GM21526 (cell line): ENCODE data around the gene CDC42SE2.
"Not testable (repeated sequence)": the region's sequence is repeated elsewhere in the genome, so short reads cannot be mapped to it uniquely, and the experiment has no call there.

Experiments
- ATAC-seq: cut with Tn5 transposase; IDR thresholded peaks from one replicate; pipeline ENCODE4 v1.9.1; 2021; ENCODE audit warnings: moderate library complexity; ENCODE audit not compliant: unreplicated experiment, low FRiP score

The CDC42SE2 gene

DNA sequence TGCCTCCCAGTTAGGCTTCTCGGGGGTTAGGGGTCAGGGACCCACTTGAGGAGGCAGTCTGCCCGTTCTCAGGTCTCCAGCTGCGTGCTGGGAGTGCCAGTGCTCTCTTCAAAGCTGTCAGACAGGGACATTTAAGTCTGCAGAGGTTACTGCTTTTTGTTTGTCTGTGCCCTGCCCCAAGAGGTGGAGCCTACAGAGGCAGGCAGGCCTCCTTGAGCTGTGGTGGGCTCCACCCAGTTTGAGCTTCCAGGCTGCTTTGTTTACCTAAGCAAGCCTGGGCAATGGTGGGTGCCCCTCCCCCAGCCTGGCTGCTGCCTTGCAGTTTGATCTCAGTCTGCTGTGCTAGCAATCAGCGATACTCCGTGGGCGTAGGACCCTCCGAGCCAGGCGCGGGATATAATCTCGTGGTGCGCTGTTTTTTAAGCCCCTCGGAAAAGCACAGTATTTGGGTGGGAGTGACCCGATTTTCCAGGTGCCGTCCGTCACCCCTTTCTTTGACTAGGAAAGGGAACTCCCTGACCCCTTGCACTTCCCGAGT, 48.5 kb downstream of the CDC42SE2 start:
- not testable (repeated sequence) for ATAC-seq

DNA sequence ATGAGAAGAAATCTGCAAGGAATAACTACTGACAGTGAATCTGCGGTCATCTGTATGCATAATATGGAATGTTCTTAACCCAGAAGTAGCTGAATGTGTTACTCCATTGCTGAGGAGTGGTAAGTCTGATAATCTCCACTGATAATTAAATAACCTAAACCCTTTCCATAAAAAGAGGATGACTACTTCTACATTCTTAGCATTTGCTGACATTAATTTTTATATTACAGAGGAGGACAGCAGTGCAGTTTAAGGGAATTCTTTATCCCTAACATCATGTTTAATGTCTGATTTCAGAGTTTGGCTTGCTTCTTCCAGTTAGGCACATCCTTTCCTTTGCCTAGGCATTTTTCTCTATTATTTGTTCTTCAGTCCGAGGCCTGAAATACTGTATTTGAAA, 52.2 kb downstream of the CDC42SE2 start:
- ATAC-seq, result no peak

DNA sequence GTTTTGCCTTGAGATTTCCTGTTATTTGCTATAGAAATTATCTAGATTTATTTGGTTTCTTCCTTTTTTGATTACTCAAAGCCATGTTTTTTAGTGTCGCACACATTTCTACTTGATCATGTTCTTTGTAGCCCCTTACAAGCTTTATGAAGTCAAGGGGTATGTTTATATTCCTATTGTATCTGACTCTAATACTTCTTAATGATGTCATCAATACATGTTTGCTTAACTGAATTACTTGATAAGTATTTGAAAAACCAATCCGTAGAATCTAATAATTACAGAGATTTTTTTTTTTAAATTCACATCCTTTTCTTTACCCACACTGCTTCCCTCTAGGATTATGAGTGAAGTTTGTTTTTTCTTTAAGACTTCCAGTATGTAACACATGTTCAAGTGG, 53.0 kb downstream of the CDC42SE2 start:
- no peak for ATAC-seq

DNA sequence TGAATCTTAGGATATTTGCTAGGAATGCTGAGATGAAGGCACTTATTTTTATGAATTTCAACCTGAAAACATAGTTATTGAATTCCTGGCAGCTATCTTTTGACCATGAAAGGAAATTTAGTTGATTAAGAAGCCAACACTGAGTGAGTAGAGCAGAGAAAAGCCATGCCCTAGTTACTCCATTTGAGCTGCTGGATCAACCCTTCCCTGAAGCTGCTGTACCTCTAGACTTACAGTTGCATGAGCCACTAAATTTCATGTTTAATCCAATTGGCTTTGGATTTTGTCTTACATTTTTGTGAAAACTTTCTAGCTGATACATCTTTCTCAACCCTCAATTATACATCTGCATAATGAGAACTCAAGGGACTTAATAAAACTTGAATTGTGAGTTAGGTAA, 54.6 kb downstream of the CDC42SE2 start:
- no peak for ATAC-seq

DNA sequence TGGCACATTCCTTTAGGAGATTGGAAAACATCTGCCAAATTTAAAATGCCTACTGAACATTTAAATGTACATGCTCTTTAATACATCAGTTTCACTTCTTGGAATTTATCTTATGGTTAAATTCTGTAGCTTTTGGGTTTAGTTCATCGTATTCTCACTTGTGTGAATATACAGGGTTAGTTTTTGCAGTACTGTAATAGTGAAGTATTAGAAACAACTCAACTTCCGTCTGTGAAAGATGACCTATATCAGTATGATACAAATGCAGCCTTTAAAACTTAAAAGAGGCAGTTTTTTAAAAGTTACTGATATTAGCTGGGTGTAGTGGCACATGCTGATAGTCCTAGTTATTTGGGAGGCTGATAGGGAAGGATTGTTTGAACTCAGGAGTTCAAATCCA, 57.2 kb downstream of the CDC42SE2 start:
- no peak for ATAC-seq

DNA sequence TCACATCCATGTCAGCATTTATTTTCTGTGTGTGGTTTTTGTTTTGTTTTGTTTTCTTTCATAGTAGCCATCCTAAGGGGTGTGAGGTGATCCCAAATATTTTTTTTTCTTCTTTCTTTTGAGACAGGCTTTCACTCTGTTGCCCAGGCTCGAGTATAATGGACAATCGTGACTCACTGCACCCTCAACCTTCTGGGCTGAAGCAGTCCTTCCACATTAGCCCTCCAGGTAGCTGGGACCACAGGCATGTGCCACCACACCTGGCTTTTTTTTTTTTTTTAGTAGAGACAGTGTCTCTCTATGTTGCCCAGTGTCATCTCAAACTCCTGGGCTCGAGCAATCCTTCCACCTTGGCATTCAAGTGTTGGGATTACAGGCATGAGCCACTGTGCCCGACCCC, 59.1 kb downstream of the CDC42SE2 start:
- no peak for ATAC-seq

DNA sequence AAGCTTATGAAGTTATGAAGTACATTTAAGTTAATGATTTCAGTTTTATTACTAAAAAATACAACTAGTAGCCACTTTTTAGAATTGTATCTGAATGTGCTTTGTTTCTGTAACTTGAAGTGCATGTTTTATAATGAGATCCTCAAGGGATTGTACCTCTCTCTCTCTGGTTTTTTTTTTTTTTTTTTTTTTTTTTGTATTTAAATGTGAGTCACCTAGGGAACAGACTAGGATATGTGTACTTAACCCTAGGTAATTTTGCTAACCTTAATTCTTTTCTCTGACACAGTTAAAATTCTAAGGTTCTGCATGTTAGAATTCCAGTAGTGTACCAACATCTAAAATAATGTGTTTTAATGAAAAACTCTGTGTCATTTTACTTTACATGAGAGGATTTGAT, 59.5 kb downstream of the CDC42SE2 start:
- no peak for ATAC-seq

DNA sequence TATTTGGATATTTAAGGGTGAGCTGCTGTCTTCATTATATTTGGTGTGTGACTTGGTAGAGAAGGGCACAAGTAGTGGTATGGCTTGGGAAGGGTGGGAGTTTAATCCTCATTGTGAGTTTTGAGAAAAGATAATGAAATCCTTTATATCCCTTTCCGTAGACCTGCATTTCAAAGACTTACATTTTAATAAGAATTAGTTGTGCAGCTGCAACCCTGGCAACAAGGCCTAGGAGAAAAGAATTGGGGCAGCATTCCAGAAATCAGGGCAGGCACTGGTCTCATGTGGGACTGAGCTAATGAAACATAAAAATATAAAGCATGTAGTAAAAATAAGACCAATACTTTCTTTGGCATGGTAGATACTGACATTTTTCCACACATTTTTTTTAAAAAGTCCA, 60.5 kb downstream of the CDC42SE2 start:
- ATAC-seq, result no peak

DNA sequence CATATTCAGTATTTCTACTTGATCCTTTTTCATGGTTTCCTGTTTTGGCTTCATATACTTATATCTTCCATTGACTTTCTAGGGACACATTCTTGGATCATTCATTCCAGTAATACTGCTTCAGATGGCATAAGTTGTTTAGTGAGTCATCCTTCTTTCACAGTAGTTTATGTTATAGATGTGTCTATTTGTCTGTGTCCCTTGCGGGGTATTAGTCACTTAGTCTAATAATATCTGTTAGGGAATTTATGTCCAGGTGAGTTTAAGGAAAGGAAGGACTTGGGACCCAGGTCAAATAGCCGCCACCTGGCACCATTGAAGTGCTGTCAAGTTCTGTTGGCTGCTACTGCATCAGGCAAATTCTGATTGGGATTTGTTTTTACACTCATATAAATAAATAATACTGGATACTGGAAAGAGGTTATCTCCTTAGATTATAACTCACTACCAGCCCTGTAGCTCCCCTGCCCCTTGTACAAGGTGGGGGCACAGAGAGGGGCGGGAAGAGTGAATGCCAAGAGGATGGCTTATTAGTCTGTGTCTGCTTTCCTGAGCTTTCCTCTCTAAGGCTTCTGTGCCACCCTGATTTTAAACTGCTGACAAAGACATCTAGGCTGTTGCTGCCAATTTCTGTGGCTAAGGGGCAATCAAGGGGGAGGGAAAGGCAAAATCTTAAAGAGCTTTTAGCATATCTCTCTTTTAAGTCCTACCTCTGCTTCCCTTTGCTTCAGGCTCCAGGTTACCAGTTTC, 64.9 kb downstream of the CDC42SE2 start:
- ATAC-seq, result no peak

DNA sequence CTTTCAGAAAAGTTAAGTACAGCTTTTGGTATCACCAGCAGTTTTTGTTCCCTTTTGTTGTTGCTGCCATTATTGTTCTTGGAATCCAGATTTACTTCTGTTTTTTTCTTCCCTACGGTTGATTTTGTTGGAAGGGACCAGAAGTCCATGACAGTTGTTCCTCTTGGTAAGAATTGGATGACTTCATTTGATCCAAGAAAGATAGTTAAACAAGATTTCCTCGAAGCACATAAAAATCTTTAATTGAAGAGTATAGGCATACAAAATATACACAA, 65.4 kb downstream of the CDC42SE2 start:
- ATAC-seq, result no peak

DNA sequence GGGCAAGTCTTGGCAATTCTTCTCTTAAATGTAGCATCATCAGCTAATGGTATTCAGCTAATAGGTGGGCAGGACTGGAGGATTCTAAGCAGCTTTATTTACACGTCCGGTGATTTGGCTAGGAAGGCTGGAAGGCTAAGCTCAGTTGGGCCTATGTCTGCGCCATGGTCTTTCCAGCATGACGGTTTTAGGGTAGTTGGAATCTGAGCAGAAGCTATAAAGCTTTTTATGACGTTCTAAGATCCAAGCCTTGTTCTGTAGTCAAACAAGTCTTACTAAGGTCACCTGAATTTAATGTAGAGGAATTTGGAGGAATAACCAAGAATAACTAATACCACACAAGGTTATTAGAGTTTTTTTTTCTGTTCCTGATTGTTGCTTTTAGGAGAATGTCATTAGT, 66.2 kb downstream of the CDC42SE2 start:
- ATAC-seq, result no peak

DNA sequence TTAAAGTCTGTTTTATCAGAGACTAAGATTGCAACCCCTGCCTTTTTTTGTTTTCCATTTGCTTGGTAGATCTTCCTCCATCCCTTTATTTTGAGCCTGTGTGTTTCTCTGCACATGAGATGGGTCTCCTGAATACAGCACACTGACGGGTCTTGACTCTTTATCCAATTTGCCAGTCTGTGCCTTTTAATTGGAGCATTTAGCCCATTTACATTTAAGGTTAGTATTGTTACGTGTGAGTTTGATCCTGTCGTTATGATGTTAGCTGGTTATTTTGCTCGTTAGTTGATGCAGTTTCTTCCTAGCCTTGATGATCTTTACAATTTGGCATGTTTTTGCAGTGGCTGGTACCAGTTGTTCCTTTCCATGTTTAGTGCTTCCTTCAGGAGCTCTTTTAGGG, 71.9 kb downstream of the CDC42SE2 start:
- not testable (repeated sequence) for ATAC-seq

DNA sequence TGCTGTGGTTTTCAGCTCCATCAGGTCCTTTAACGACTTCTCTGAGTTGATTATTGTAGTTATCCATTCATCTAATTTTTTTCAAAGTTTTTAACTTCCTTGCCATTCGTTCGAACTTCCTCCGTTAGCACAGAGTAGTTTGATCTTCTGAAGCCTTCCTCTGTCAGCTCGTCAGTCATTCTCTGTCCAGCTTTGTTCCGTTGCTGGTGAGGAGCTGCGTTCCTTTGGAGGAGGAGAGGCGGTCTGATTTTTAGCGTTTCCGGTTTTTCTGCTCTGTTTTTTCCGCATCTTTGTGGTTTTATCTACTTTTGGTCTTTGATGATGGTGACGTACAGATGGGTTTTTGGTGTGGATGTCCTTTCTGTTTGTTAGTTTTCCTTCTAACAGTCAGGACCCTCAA, 72.9 kb downstream of the CDC42SE2 start:
- ATAC-seq, result not testable (repeated sequence)

DNA sequence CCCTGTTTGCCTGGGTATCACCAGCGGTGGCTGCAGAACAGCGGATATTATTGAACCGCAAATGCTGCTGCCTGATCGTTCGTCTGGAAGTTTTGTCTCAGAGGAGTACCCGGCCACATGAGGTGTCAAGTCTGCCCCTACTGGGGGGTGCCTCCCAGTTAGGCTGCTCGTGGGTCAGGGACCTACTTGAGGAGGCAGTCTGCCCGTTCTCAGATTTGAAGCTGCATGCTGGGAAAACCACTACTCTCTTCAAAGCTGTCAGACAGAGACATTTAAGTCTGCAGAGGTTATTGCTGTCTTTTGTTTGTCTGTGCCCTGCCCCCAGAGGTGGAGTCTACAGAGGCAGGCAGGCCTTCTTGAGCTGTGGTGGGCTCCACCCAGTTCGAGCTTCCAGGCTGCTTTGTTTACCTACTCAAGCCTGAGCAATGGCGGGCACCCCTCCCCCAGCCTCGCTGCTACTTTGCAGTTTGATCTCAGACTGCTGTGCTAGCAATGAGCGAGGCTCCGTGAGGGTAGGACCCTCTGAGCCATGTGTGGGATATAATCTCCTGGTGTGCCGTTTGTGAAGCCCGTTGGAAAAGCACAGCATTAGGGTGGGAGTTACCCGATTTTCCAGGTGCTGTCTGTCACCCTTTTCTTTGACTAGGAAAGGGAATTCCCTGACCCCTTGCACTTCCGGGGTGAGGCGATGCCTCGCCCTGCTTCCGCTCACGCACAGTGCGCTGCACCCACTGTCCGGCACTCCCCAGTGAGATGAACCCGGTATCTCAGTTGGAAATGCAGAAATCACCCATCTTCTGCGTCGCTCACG, 73.6 kb downstream of the CDC42SE2 start:
- not testable (repeated sequence) for ATAC-seq

DNA sequence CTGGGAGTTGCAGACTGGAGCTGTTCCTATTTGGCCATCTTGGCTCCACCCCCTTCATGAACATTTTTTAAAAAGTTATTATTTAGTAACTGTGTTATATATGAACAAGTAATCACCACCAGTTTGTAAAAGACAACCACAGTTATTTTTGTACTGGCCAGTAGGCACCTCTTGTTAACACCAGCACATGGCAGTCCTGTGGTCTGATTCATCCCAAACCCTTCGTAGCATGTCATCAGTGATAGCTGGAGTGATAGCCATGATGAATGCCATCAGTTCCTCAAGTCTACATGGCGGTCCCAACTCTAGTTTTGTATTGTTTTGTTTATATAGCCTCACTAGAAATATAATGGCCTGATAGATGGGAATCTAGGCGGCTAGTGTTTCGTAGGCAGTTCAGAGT, 74.2 kb downstream of the CDC42SE2 start:
- ATAC-seq, result no peak

DNA sequence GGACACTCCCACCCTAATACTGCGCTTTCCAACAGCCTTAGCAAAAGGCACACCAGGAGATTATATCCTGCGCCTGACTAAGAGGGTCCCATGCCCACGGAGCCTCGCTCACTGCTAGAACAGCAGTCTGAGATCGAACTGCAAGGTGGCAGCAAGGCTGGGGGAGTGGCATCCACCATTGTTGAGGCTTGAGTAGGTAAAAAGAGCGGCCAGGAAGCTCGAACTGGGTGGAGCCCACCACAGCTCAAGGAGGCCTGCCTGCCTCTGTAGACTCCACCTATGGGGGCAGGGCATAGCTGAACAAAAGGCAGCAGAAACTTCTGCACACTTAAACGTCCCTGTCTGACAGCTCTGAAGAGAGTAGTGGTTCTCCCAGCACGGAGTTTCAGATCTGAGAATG, 80.4 kb downstream of the CDC42SE2 start:
- not testable (repeated sequence) for ATAC-seq

DNA sequence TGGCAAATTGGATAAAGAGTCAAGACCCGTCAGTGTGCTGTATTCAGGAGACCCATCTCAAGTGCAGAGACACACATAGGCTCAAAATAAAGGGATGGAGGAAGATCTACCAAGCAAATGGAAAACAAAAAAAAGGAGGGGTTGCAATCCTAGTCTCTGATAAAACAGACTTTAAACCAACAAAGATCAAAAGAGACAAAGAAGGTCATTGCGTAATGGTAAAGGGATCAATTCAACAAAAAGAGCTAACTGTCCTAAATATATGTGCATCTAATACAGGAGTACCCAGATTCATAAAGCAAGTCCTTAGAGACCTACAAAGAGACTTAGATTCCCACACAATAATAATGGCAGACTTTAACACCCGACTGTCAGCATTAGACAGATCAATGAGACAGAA, 82.4 kb downstream of the CDC42SE2 start:
- not testable (repeated sequence) for ATAC-seq

DNA sequence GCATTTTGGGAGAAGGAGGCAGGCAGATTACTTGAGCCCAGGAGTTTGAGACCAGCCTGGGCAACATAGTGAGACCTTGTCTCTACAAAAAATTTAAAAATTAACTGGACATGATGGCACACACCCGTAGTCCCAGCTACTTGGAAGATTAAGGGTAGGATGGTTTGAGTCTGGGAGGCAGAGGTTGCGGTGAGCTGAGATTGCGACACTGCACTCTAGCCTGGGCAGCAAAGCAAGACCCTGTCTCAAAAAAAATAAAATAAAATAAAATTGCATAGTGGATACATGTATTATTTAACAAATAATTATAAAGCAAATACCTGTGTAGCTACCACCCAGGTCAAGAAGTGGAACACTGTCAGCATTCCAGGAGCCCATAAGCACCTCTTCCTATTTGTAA, 90.1 kb downstream of the CDC42SE2 start:
- ATAC-seq, result no peak

DNA sequence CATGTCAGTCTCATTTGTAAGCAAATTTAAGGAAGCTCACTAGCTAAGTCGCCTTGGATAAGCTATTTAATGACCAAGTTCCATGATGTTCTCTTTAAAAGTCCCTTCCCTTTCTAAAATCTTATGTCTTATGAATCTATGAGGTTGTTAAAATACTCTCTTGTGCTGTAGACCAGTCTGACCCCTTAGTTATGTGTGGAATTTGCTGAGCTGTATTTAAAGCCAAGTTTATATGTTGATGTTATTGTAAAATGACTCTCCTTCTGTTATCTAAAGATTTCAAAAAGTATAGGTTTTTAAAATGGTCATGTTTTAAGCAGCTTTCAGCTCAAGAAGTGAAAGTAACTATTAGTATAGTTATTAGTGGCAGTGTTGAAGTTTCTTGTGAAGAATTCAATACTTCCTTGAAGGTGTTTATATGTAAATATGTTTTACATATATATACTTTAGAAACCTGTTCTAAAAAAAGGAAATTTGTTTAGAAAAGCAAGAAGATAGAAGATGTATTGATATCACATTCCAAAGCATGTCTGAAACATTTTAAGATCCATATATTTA, 92.2 kb downstream of the CDC42SE2 start:
- ATAC-seq, result no peak

DNA sequence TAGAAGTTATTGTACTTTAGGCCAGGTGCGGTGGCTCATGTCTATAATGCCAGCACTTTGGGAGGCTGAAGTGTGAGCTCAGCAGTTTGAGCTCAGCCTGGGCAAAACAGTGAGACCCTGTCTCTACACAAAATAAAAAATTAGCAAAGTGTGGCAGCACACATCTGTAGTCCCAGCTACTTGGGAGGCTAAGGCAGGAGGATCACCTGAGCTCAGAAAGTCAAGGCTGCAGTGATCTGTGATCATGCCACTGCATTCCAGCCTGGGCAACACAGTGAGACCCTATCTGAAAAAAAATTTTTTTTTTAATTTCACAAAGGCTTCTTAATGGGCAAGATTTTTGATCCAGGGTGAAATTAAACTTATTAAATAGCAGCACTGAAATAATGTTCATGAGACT, 92.8 kb downstream of the CDC42SE2 start:
- no peak for ATAC-seq

DNA sequence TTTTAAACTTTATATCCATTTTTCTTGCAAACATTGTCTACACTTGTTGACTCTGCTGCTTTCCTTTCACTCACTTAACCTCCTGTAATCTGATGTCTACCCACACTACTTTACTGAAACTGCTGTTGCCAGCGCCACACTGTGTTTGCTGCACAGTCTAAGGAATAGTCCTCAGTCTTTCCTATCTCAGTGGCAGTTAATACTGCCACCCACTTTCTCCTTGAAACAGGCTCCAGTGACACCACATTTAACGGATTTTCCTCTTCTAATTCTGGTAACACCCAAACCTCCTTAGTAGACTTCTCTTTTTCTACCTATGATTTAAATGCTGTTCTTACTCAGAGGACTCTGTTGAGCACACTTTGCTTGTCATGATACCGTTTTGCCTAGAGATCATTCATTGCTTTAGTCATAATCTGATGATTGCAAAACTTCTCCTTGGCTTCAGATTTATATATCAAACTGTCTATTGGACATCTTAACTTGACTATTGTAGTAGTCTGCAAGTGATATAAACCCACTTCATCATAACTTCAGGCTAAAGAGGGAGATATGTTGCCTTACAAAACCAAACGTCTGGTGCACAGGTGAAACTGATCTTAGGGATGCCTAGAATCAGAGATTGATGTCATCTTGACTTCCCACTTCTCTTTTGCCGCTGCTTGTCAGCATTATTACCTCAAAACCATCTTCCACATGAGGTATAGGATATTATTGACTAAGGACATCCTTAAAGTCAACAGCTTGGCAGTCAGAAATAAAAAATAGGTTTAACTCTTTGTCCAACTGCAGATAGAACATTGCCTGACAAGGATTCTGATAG, 94.1 kb downstream of the CDC42SE2 start:
- peak; percentile 47 for ATAC-seq
